HEK293 (cell line): Measurements from ENCODE around the gene GRAMD4.

ENCODE experiments used
- CTCF ChIP-seq: fragments of 450-650 bp; formaldehyde crosslinking; IDR thresholded peaks from 2 replicates; pipeline ENCODE4 v1.5.1; 2016; ENCODE audit warnings: missing biosample characterization, missing genetic modification characterization
- HOXA7 ChIP-seq: sonication (generic); formaldehyde crosslinking; IDR thresholded peaks from 2 replicates; pipeline ENCODE4 v1.8.1; 2022; ENCODE audit warnings: missing genetic modification reagents, borderline replicate concordance
- IKZF3 ChIP-seq: fragments of 450-650 bp; IDR thresholded peaks from 2 replicates; pipeline ENCODE4 v1.5.0; 2018; ENCODE audit warnings: missing biosample characterization, mild to moderate bottlenecking, missing genetic modification characterization, moderate library complexity
- PATZ1 ChIP-seq: fragments of 450-650 bp; formaldehyde crosslinking; IDR thresholded peaks from 2 replicates; pipeline ENCODE4 v1.5.1; 2016; ENCODE audit warnings: missing biosample characterization, missing genetic modification characterization
- REPIN1 ChIP-seq: fragments of 450-650 bp; formaldehyde crosslinking; IDR thresholded peaks from 2 replicates; pipeline ENCODE4 v1.5.1; 2017; ENCODE audit warnings: missing biosample characterization, missing genetic modification characterization, low read depth
- YY1 ChIP-seq: fragments of 450-650 bp; formaldehyde crosslinking; IDR thresholded peaks from 2 replicates; pipeline ENCODE4 v1.5.1; 2018; ENCODE audit warnings: missing biosample characterization, missing genetic modification characterization
- ZFP3 ChIP-seq: fragments of 450-650 bp; formaldehyde crosslinking; IDR thresholded peaks from 2 replicates; pipeline ENCODE4 v1.5.1; 2016; ENCODE audit warnings: low read depth, missing biosample characterization, missing genetic modification characterization
- ZFP41 ChIP-seq: fragments of 450-650 bp; formaldehyde crosslinking; IDR thresholded peaks from 2 replicates; pipeline ENCODE4 v1.5.1; 2016; ENCODE audit warnings: missing biosample characterization, missing genetic modification characterization, borderline replicate concordance
- ZNF266 ChIP-seq: fragments of 450-650 bp; formaldehyde crosslinking; IDR thresholded peaks from 2 replicates; pipeline ENCODE4 v1.5.1; 2016; ENCODE audit warnings: missing biosample characterization, missing genetic modification characterization, low read depth
- ZNF350 ChIP-seq: fragments of 450-650 bp; formaldehyde crosslinking; IDR thresholded peaks from 2 replicates; pipeline ENCODE4 v1.5.0; 2017; ENCODE audit warnings: missing biosample characterization, mild to moderate bottlenecking, missing genetic modification characterization
- ZNF366 ChIP-seq: fragments of 450-650 bp; formaldehyde crosslinking; conservative IDR thresholded peaks from 2 replicates; pipeline ENCODE4 v1.5.1; 2016; ENCODE audit warnings: missing biosample characterization, missing genetic modification characterization
- ZNF48 ChIP-seq: fragments of 450-650 bp; formaldehyde crosslinking; IDR thresholded peaks from 2 replicates; pipeline ENCODE4 v1.5.1; 2016; ENCODE audit warnings: missing biosample characterization, missing genetic modification characterization
- ZNF629 ChIP-seq: fragments of 450-650 bp; formaldehyde crosslinking; IDR thresholded peaks from 2 replicates; pipeline ENCODE4 v1.5.1; 2017; ENCODE audit warnings: missing biosample characterization, missing genetic modification characterization
- ZNF747 ChIP-seq: fragments of 450-650 bp; formaldehyde crosslinking; IDR thresholded peaks from 2 replicates; pipeline ENCODE4 v1.5.1; 2016; ENCODE audit warnings: missing biosample characterization, missing genetic modification characterization

GRCh38 chr22:46622081-46622521 is 1.9 kb downstream of the GRAMD4 start:
- no peak for TF ChIP-seq CTCF (tag by site-specific recombination)
- TF ChIP-seq REPIN1 (tag by site-specific recombination): no peak
- no peak for TF ChIP-seq PATZ1 (tag by site-specific recombination)
- TF ChIP-seq YY1 (tag by site-specific recombination): no peak
- no peak for TF ChIP-seq ZNF747 (tag by site-specific recombination)
- TF ChIP-seq ZNF366 (tag by site-specific recombination): no peak
- no peak for TF ChIP-seq ZNF629
- TF ChIP-seq HOXA7 (CRISPR knock-in tag): no peak
- TF ChIP-seq ZNF350 (tag by site-specific recombination): no peak
- TF ChIP-seq ZNF48 (tag by site-specific recombination): no peak
- no peak for TF ChIP-seq ZFP3 (tag by site-specific recombination)
- no peak for TF ChIP-seq IKZF3 (tag by site-specific recombination)
- no peak for TF ChIP-seq ZNF266
- no peak for TF ChIP-seq ZFP41 (tag by site-specific recombination)
